Measurements from ENCODE around the gene PLEKHA8. TPM values are rescaled to one million over a fixed set of nuclear protein-coding genes. Genes with fewer than 3 reads are reported as not detected.

PLEKHA8 gene
- total and polyA plus RNA-seq, 2 of the 8 experiments (the other 6 are each of a cell fraction or from before 2014, with no cell fraction given) = 10.7 to 44.0 TPM

- H3K27ac ChIP-seq (ENCODE audit: low read depth, low read length) = no peak overlapping the region
- H3K4ac ChIP-seq (replicated peaks; ENCODE audit: insufficient read length, low read depth, low read length) = no peak overlapping the region
- H3K14ac ChIP-seq (ENCODE audit: insufficient read length) = no peak overlapping the region
- no peaks in the 10 kb centered on the region for H3K79me2 ChIP-seq (ENCODE audit: control insufficient read depth in 1 of 2, insufficient read depth in 2 of 2, low read length in 2 of 2)
- H3K79me1 ChIP-seq (ENCODE audit: low read depth, low read length) = no peaks in the 10 kb centered on the region
- no peak overlapping the region for H3K56ac ChIP-seq (replicated peaks; ENCODE audit: insufficient read length, low read depth, low read length)
- H3K9ac ChIP-seq (replicated peaks in 1 of 4; ENCODE audit: extremely low read depth in 1 of 4, low read depth in 3 of 4, low read length in 3 of 4) = no peak overlapping the region
- no peak overlapping the region for H3K4me3 ChIP-seq (ENCODE audit: extremely low read depth in 1 of 4, insufficient read depth in 2 of 4, low read depth in 3 of 4, low read length in 4 of 4)
- H3K23ac ChIP-seq (ENCODE audit: insufficient read length) = no peak overlapping the region
- H3K23me2 ChIP-seq (ENCODE audit: low read depth, low read length) = no peaks in the 10 kb centered on the region
- no peak overlapping the region for H3K18ac ChIP-seq (ENCODE audit: extremely low read depth, low read length)
- ChIA-PET CTCF (ENCODE audit: partially characterized antibody) (no interaction called here), POLR2A (ENCODE audit: partially characterized antibody) (no interaction called here)
- H2BK120ac ChIP-seq (replicated peaks; ENCODE audit: low read depth, low read length) = no peak overlapping the region
- WGBS, 2 experiments (ENCODE audit: extremely low coverage in 1 of 2, insufficient coverage in 1 of 2, insufficient read length in 1 of 2, insufficient replicate concordance in 2 of 2, low coverage in 1 of 2, low lambda C conversion rate in 2 of 2, missing lambda C conversion rate in 1 of 2) = 94% methylated on average over 7 of the region's 7 CpGs; no CpG with 5 or more reads in 1 of the 2 experiments
- no peak overlapping the region for H2AFZ ChIP-seq (ENCODE audit: low read length)
- no peak overlapping the region for H2AK5ac ChIP-seq (ENCODE audit: low read depth, low read length)
- FAIRE-seq (no peak), DNase-seq (ENCODE audit: low read depth in 1 of 2, low spot score in 2 of 2) (no peak)
- no peak overlapping the region for H4K91ac ChIP-seq (replicated peaks; ENCODE audit: insufficient read length, low read length)
- H2BK20ac ChIP-seq (ENCODE audit: low read length) = no peak overlapping the region
- H2BK5ac ChIP-seq (ENCODE audit: low read depth, low read length) = no peak overlapping the region
- H2BK12ac ChIP-seq (ENCODE audit: low read depth, low read length) = no peak overlapping the region
- H4K20me1 ChIP-seq (replicated peaks in 1 of 2; ENCODE audit: control insufficient read depth in 1 of 2, insufficient read depth in 2 of 2, low read length in 2 of 2) = no peaks in the 10 kb centered on the region
- H3K9me3 ChIP-seq (ENCODE audit: insufficient read depth in 2 of 2, low read depth in 1 of 2, low read length in 1 of 2) = no peaks in the 10 kb centered on the region
- no peak overlapping the region for H4K5ac ChIP-seq (ENCODE audit: insufficient read length, low read depth, low read length)
- H3K36me3 ChIP-seq (ENCODE audit: control insufficient read depth in 2 of 4, insufficient read depth in 4 of 4, low read length in 3 of 4) = no peaks in the 10 kb centered on the region
- no peak overlapping the region for H3K4me2 ChIP-seq (ENCODE audit: insufficient read depth in 1 of 2, low read depth in 2 of 2, low read length in 2 of 2)
- no peaks in the 10 kb centered on the region; a peak in 1 of 7 replicates for H3K27me3 ChIP-seq (replicated peaks in 1 of 4; ENCODE audit: control insufficient read depth in 3 of 4, extremely low read depth in 1 of 4, insufficient read depth in 3 of 4, low read length in 3 of 4)
- H2BK15ac ChIP-seq (ENCODE audit: low read length) = no peak overlapping the region
- H3K4me1 ChIP-seq (replicated peaks in 1 of 4; ENCODE audit: control insufficient read depth in 3 of 4, insufficient read depth in 4 of 4, low read length in 3 of 4) = peaks cover 0 to 3% (median 1%) of the 10 kb centered on the region in 4 experiments; a peak in 3 of 7 replicates
- no peak overlapping the region for H4K8ac ChIP-seq (ENCODE audit: extremely low read depth, insufficient read depth, low read length)
- TF ChIP-seq NANOG (IDR thresholded peaks at IDR 0.05; ENCODE audit: insufficient read depth, low read depth, low read length, poor library complexity, severe bottlenecking) = no peak
- no peak for TF ChIP-seq RBBP5 (IDR thresholded peaks at IDR 0.05; ENCODE audit: borderline replicate concordance, low read depth, low read length)
- TF ChIP-seq SIX5 (IDR thresholded peaks at IDR 0.05; ENCODE audit: low read depth, low read length) = no peak
- TF ChIP-seq SIN3A (conservative IDR thresholded peaks at IDR 0.05 in 1 of 2, IDR thresholded peaks at IDR 0.05 in 1 of 2; ENCODE audit: low read depth in 1 of 2, low read length in 2 of 2) = no peak
Measured at GRCh38 chr7:30150711-30151110, 122.5 kb downstream of the PLEKHA8 start.
